ENCODE measurements around the gene HMGN4.

- no peak for TF ChIP-seq GABPA (IDR thresholded peaks at IDR 0.05; ENCODE audit: low read depth)
- no peak for TF ChIP-seq CTCF (IDR thresholded peaks at IDR 0.05; ENCODE audit: insufficient read depth, low read length)
- TF ChIP-seq POLR2AphosphoS5 (IDR thresholded peaks at IDR 0.05; ENCODE audit: low read depth): no peak
These were observed 55.9 kb downstream of the HMGN4 start for GRCh38 chr6:26594131-26594498.
